HG02588 (cell line): ENCODE results near the gene PAX4.
A peak's percentile ranks its signal among the peaks of the same experiment; 100 is the strongest.

ENCODE experiments used
- ATAC-seq: cut with Tn5 transposase; IDR thresholded peaks from one replicate; pipeline ENCODE4 v1.9.1; 2021; ENCODE audit warnings: mild to moderate bottlenecking, moderate library complexity; ENCODE audit not compliant: unreplicated experiment

Gene PAX4

GRCh38 chr7:127629268-127629854, 11.4 kb upstream of the PAX4 start:
- peak; percentile 51 for ATAC-seq

- ATAC-seq, result no peak
Measured at GRCh38 chr7:127628445-127628844, 10.5 kb upstream of the PAX4 start.

DNA sequence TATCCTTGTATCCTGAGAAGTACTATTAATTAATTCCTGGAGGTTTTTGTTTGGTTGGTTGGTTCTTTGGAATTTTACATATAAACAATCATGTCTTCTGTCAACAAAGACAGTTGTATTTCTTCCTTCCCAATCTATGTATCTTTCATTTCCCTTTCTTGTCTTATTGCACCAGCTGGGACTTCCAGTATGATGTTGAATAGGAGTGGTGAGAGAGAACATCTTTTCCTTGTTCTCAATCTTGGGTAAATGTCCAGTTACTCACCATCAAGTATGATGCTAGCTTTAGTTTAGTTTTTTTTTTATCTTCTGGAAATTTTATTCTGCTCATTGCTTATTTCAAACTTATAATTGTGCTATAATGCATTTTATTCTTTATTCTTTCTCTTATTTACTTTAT, 7.4 kb upstream of the PAX4 start:
- ATAC-seq, result no peak

DNA sequence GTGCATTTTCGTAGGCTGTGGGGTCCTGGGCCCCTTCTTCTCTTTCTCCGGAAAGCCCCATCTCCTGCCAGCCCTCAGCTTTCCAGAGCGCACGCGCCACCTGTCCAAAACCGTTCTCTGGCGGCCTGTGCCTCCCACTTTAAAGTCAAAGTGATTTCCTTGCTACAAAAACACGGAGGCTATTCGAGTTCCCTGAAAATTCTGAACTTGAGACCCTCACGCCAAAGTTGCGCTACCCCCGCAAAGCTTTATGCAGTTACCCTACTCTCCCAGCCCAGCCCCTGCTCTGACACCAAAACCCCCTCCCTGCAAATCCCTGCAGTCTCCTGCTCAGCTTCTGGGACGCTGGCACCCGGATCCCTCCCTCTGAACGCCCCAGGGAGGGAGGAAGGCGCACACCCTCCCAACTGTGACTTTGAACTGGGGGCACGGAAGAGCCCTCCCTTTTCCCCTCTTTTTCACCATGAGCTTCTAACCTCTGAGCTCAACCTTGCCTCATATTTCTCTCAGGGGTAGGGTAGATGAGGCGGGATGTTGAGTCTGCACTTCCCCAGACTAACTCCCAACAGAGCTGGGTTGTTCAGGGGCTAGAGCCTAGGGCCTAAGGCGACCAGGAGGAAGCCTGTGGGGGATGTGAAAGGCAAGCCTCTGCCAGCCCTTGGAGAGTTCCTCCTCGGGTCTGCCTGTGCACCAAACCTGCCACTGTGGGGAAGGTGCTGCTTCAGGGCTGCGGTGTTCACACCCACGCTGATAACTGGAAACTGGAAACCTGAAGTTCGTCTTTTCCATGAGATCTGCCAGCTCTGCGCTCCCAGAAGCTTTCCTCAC, 2.7 kb upstream of the PAX4 start:
- no peak for ATAC-seq

GRCh38 chr7:127619681-127620405, 1.9 kb upstream of the PAX4 start:
- no peak for ATAC-seq

GRCh38 chr7:127618775-127619174, 833 bp upstream of the PAX4 start:
- ATAC-seq, result no peak

DNA sequence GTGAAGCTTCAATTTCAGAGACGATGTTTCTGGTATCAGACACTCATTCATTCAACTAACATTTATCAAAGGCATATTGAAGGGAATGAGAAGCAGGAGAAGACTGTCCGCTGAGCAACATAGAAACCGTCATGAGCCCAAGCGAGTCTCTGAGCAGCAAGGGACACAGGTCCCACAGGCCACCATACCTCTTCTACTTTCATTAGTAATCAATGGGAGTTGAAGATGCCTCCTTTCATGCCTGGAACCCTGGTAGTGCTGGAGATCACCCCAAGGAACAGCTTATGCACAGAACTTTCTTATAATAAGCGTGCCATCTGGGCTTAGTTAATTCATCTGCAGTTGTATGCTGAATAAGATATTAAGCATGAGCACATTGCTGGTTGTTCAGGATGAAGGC, 1.2 kb downstream of the PAX4 start:
- ATAC-seq, result no peak

GRCh38 chr7:127612263-127612662, 5.7 kb downstream of the PAX4 start:
- ATAC-seq, result no peak

DNA sequence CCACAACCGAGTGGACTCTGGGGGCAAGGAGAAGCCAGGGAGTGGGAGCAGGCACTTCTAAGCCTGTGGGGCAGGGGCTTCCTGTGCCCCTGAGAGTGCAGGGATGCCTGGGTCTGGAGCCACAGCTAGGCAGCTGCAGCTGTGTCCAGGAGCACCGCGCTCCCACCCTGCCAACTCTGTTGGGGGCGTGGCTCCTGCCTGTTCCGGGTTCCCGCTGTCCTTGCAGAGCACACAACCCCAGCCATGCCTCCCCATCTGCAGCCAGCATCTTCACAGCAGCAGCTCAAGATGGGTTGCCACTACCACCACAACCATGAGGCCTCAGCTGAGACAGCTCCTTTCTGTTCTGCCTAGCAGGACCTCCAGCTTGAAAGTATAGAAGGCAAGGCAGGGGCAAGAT, 8.6 kb downstream of the PAX4 start:
- ATAC-seq, result no peak

GRCh38 chr7:127608446-127608845, 9.5 kb downstream of the PAX4 start:
- ATAC-seq, result no peak

DNA sequence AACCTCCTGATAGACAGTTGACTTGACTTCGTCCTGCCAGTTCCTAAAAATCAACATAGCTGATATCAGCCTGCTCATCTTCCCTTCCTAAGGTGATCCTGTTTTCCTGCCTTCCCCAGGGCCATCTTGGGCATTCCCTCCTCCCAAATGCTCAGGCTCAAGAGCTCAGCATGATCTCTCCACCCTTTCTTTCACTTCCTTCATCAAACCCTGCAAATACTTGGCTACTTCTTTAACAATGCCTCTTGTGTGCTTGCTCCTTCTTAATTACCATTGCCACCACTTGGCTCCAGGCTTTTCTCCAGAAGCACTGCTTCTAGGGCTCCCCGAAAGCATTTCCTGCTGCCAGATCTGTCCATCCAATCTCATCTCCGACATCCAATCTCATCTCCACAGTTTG, 17.1 kb downstream of the PAX4 start:
- no peak for ATAC-seq

- ATAC-seq, result no peak
Measured at GRCh38 chr7:127598318-127598717, 19.6 kb downstream of the PAX4 start.

DNA sequence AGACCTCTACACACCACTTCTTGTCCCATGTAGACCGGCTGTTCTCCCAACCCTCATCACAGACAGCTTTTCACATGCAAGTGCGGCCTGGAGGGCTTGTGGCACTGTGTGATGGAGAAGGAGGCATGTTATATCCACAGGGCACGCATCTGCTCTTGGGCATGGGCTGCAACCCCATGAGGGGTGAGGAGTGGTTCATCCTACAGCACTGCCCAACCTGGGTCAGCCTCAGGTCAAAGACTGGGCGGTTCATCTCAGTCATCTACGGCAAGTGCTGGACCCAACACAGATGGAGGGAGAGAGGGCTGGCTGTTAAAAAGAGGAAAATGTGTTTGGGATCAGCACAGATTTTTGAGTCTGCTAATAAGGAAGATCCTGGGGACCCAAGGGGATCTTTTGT, 22.2 kb downstream of the PAX4 start:
- no peak for ATAC-seq

DNA sequence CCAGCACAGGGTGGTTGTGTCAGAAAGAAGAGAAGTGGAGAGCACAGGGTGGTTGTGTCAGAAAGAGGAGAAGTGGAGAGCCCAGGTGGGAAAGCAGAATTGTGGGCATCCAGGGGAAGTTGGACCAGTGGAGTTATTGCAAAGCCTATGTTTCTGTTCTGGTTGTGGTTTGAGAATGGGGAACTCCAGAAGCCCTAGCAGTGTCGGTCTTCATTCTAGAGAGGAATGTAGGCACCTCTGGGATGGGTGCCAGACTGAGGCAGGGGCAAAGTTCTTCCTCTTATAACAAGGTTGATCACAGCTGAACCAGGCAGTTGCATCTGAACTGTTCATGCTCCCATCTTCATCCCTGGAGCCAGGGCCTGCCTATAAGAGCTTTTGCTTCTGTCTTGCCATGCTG, 23.5 kb downstream of the PAX4 start:
- peak; percentile 64 for ATAC-seq

DNA sequence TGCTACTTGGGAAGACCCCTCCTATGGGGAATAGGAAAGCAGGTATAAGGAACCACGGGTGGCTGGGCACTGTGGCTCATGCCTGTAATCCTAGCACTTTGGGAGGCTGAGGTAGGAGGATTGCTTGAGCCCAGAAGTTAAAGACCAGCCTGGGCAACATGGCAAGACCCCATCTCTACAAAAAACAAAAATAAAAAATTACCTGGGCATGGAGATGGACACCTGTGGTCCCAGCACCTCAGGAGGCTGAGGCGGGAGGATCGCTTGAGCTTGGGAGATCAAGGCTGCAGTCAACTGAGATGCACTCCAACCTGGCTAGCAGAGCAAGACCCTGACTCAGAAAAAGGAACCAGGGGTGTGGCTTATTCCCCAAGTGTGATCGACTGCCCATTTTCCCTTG, 25.4 kb downstream of the PAX4 start:
- ATAC-seq, result no peak

- no peak for ATAC-seq
Measured at GRCh38 chr7:127591591-127591990, 26.4 kb downstream of the PAX4 start.

DNA sequence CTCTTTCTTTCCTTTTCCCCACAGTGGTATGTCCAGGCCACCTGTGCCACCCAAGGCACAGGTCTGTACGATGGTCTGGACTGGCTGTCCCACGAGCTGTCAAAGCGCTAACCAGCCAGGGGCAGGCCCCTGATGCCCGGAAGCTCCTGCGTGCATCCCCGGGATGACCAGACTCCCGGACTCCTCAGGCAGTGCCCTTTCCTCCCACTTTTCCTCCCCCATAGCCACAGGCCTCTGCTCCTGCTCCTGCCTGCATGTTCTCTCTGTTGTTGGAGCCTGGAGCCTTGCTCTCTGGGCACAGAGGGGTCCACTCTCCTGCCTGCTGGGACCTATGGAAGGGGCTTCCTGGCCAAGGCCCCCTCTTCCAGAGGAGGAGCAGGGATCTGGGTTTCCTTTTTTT, 26.8 kb downstream of the PAX4 start:
- ATAC-seq, result no peak

DNA sequence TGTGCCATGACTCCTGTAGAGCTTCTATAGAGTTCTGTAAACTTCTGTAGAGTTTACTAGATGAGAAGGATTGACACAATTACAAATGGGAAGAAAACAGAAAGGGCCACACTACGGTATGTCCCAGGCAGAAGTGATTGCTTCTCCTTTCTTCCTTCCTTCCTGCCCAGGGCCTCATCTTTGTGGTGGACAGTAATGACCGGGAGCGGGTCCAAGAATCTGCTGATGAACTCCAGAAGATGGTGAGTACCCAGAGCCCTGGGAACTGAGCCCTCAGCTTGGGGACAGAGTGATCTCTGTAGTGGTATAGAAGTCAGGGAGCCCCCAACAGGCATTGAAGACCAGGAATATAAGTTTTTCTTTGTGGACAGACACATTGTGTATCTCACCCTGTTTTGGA, 28.0 kb downstream of the PAX4 start:
- no peak for ATAC-seq

DNA sequence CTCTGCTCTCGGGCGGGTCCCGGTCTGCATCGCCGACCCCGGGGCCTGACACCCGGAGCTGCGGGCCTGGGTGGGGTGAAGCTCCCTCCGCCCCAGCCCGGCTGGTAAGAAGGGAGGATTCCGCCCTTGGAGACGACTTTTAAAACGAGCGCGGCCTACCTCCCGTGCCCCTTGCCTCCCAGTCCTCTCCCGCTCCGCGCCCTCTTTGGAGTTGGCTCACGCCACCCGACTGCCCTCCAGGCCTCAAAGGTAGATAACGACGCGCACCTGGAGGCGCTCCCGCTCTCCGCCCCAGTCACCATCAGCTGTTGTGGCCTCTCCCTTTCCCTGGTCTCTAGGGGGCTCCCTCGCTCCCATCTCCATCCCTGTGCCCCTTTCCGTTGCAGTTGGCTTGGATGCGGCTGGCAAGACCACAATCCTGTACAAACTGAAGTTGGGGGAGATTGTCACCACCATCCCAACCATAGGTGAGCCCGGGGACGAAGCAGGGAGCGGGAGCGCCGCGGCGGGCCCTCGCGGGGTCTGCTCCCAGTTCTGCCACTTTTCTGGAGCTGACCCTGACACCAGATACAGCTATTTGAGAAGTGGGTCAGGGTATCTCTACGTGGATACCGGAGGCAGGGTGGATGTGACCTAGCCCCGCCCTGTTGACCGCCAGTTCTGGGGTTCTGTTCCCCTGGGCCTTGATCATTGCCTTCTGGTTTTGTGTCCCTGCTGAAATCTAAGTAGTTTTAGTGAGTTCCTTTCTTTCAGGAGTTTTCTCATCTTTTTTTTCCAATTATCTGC, 29.1 kb downstream of the PAX4 start:
- ATAC-seq, result peak; percentile 17

DNA sequence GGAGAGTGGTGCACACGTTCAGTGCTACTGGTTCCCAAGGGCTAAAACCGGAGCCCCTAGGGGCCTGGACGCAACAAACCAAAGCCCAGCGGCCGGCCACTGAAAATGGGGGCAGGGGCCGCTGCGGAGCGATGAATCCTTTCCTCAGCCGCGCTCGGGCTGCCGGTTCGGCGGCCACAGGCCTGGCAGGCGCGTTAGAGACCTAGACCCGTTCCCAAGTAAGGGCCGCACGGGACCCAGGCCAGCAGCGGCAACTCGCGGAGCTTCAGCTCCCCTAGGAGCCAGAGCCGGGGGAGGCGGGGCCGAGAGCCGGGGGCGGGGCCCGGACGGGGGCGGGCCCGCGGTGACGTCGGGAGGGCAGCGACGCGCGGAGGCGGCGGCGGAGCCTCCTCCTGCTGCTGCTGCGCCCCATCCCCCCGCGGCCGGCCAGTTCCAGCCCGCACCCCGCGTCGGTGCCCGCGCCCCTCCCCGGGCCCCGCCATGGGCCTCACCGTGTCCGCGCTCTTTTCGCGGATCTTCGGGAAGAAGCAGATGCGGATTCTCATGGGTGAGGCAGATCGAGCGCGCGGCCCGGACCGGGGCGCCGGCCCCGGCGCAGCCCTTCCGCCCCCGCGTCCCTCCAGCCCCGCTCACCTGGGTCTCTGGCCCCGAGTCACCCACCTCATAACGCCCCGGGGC, 29.8 kb downstream of the PAX4 start, which contains the start of gene ARF5:
ARF5 (plus strand) TSS at position 393 of the 678 bp plus-strand sequence; CDS start at position 481, 88 bp downstream.
- ATAC-seq, result peak; percentile 73

- no peak for ATAC-seq
Measured at GRCh38 chr7:127587663-127588018, 30.3 kb downstream of the PAX4 start.
